ENCODE results near the gene SULF2. TPM values are rescaled to one million over a fixed set of nuclear protein-coding genes. Genes with fewer than 3 reads are reported as not detected.

SULF2 gene
- total and polyA plus RNA-seq, 2 of the 4 experiments (the other 2 are of a cell fraction) = 0.54 to 0.77 TPM

DNA sequence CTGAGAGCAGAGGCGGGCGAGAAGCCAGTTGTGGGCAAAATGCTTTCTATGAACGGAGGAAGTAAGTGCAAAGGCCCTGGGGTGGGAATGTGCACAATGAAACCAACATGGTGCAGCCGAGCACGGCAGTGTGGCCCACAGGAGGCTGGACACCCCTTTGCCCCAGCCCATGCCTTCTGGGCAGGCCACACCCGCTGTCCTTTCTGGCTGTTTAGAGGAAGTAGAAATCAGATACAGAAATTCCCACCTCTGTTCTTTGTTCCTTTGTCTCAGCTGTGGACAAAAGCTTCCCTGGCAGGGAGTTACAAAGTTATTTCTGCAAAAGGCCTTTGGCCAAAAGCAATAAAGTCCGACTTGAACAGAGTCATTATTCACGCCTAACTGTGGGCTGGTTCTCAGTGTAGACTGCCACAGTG lies 11.9 kb downstream of the SULF2 start:
- Histone ChIP-seq H3K27ac (ENCODE audit: insufficient read depth, low read length) (no peak overlapping the region), H3K9me3 (ENCODE audit: control insufficient read depth, insufficient read depth, low read length) (peaks cover 15% of the 10 kb centered on the region; the same call in 1 of the 2 replicates), H4K8ac (ENCODE audit: low read depth in 2 of 2, low read length in 2 of 2) (no peak overlapping the region), H3K9me1 (ENCODE audit: insufficient read depth, low read length) (no peaks in the 10 kb centered on the region), H3K79me1 (ENCODE audit: low read depth in 1 of 2, low read length in 2 of 2) (no peaks in the 10 kb centered on the region), H2BK120ac (ENCODE audit: low read depth, low read length) (no peak overlapping the region), H2AK5ac (ENCODE audit: low read depth, low read length) (no peak overlapping the region), H3K56ac (ENCODE audit: extremely low read depth, insufficient read depth, low read length) (no peak overlapping the region), H2BK20ac (ENCODE audit: low read depth, low read length) (no peak overlapping the region), H3K27me3 (ENCODE audit: control insufficient read depth, insufficient read depth, low read length) (peaks cover 2% of the 10 kb centered on the region; the same call in 1 of the 2 replicates), H3K18ac (ENCODE audit: low read depth, low read length) (no peak overlapping the region), H2BK5ac (ENCODE audit: low read depth, low read length, poor library complexity, severe bottlenecking) (no peak overlapping the region), H2AK9ac (replicated peaks; ENCODE audit: low read depth, low read length, poor library complexity) (no peak overlapping the region), H3K36me3 (ENCODE audit: control insufficient read depth, insufficient read depth, low read length) (no peaks in the 10 kb centered on the region), H3K4me2 (ENCODE audit: low read depth, low read length) (no peak overlapping the region), H2BK15ac (ENCODE audit: low read depth, low read length) (no peak overlapping the region), H3K4me1 (ENCODE audit: control insufficient read depth, insufficient read depth, low read length) (no peaks in the 10 kb centered on the region), H4K5ac (ENCODE audit: low read depth, low read length) (no peak overlapping the region), H3K4me3 (ENCODE audit: insufficient read depth, low read depth, low read length) (no peak overlapping the region), H4K91ac (ENCODE audit: insufficient read depth, low read depth, low read length) (no peak overlapping the region), H3K23ac (ENCODE audit: low read depth, low read length) (no peak overlapping the region), H3K14ac (replicated peaks; ENCODE audit: low read depth, low read length) (no peak overlapping the region), H3K4ac (ENCODE audit: low read depth, low read length) (no peak overlapping the region), H2AFZ (replicated peaks; ENCODE audit: low read length, poor library complexity) (no peak overlapping the region), H4K20me1 (ENCODE audit: insufficient read depth, low read length) (no peaks in the 10 kb centered on the region), H3K9ac (ENCODE audit: low read depth, low read length) (no peak overlapping the region)
- ATAC-seq (ENCODE audit: low read depth) (no peak), DNase-seq (no peak)
- TF ChIP-seq SMC3 (IDR thresholded peaks at IDR 0.05; ENCODE audit: low read depth, low read length) (no peak), FOS (IDR thresholded peaks at IDR 0.05; ENCODE audit: low read depth, low read length) (no peak), RCOR1 (IDR thresholded peaks at IDR 0.05; ENCODE audit: insufficient replicate concordance, low read length) (no peak), RFX5 (IDR thresholded peaks at IDR 0.05; ENCODE audit: low read depth, low read length) (no peak), POLR2A (IDR thresholded peaks at IDR 0.05; ENCODE audit: low read depth, low read length) (no peak), BHLHE40 (IDR thresholded peaks at IDR 0.05; ENCODE audit: low read depth, low read length) (no peak)
- TF ChIP-seq, protein P1, sequence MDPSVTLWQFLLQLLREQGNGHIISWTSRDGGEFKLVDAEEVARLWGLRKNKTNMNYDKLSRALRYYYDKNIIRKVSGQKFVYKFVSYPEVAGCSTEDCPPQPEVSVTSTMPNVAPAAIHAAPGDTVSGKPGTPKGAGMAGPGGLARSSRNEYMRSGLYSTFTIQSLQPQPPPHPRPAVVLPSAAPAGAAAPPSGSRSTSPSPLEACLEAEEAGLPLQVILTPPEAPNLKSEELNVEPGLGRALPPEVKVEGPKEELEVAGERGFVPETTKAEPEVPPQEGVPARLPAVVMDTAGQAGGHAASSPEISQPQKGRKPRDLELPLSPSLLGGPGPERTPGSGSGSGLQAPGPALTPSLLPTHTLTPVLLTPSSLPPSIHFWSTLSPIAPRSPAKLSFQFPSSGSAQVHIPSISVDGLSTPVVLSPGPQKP (IDR thresholded peaks at IDR 0.05; ENCODE audit: borderline replicate concordance, low read depth, low read length) = no peak
- BruUV-seq (replicated peaks) = no TSS peak
- intact Hi-C loops (cut with micrococcal nuclease) (no loop called here), in situ Hi-C loops (cut with MboI; ENCODE audit: low sequenced_read_pairs) (no loop called here), dilution Hi-C loops (cut with HindIII; ENCODE audit: low sequenced_read_pairs, unreplicated experiment) (no loop called here)
- no CpG with 5 or more reads among the region's 8 CpGs for WGBS, 2 experiments (ENCODE audit: extremely low coverage in 2 of 2, insufficient read length in 1 of 2)
- ChIA-PET POLR2A (ENCODE audit: unreplicated experiment) (no interaction called here), CTCF (no interaction called here)

Data from IMR-90 (cell line).